ENCODE measurements around the gene NKX2-4.

Gene NKX2-4

GRCh38 chr20:21364413-21364812 is 32.9 kb downstream of the NKX2-4 start:
- in situ Hi-C loops (cut with HindIII; ENCODE audit: low sequenced_read_pairs): no loop called here

GRCh38 chr20:21361266-21361665 is 36.1 kb downstream of the NKX2-4 start:
- in situ Hi-C loops (cut with HindIII; ENCODE audit: low sequenced_read_pairs): no loop called here

GRCh38 chr20:21360705-21361104 is 36.6 kb downstream of the NKX2-4 start:
- in situ Hi-C loops (cut with HindIII; ENCODE audit: low sequenced_read_pairs): no loop called here

GRCh38 chr20:21358737-21359136 is 38.6 kb downstream of the NKX2-4 start:
- in situ Hi-C loops (cut with HindIII; ENCODE audit: low sequenced_read_pairs): no loop called here

- in situ Hi-C loops (cut with HindIII; ENCODE audit: low sequenced_read_pairs): no loop called here
These were observed 39.5 kb downstream of the NKX2-4 start for GRCh38 chr20:21357844-21358243.

- in situ Hi-C loops (cut with HindIII; ENCODE audit: low sequenced_read_pairs): no loop called here
These were observed 40.9 kb downstream of the NKX2-4 start for GRCh38 chr20:21356386-21356785.

GRCh38 chr20:21355981-21356380 is 41.3 kb downstream of the NKX2-4 start:
- in situ Hi-C loops (cut with HindIII; ENCODE audit: low sequenced_read_pairs): no loop called here

GRCh38 chr20:21353236-21353635 is 44.1 kb downstream of the NKX2-4 start:
- in situ Hi-C loops (cut with HindIII; ENCODE audit: low sequenced_read_pairs): no loop called here

GRCh38 chr20:21352703-21353102 is 44.6 kb downstream of the NKX2-4 start:
- in situ Hi-C loops (cut with HindIII; ENCODE audit: low sequenced_read_pairs): no loop called here
